ENCODE results near the gene S100A12. TPM values are rescaled to one million over a fixed set of nuclear protein-coding genes. Genes with fewer than 3 reads are reported as not detected.

Gene S100A12
- total and polyA plus RNA-seq, 2 experiments from 2014 or later, result not detected

- Histone ChIP-seq H3K9me3 (ENCODE audit: low read depth) (no peaks in the 10 kb centered on the region), H3K36me3 (replicated peaks; ENCODE audit: insufficient read depth, low read depth) (no peaks in the 10 kb centered on the region), H3K79me2 (no peaks in the 10 kb centered on the region), H3K4me2 (no peak overlapping the region), H3K4me1 (ENCODE audit: insufficient read depth) (no peaks in the 10 kb centered on the region), H3K27ac (no peak overlapping the region), H3K4me3 (no peak overlapping the region), H4K20me1 (ENCODE audit: insufficient read depth, poor library complexity, severe bottlenecking) (no peaks in the 10 kb centered on the region), H2AFZ (no peak overlapping the region), H3K9me2 (replicated peaks; ENCODE audit: insufficient read depth) (no peaks in the 10 kb centered on the region), H3K27me3 (no peaks in the 10 kb centered on the region)
- DNase-seq (ENCODE audit: low spot score), result no peak
- TF ChIP-seq EZH2phosphoT487 (IDR thresholded peaks at IDR 0.05; ENCODE audit: low read depth, severe bottlenecking, unreplicated experiment), result no peak
- TF ChIP-seq EZH2 (IDR thresholded peaks at IDR 0.05; ENCODE audit: borderline replicate concordance), result no peak
- 74% methylated on average over 12 of the region's 12 CpGs for WGBS (ENCODE audit: low lambda C conversion rate, missing lambda C conversion rate)
Observed at GRCh38 chr1:153364766-153365666, 10.4 kb downstream of the S100A12 start.

- TF ChIP-seq EZH2phosphoT487 (IDR thresholded peaks at IDR 0.05; ENCODE audit: low read depth, severe bottlenecking, unreplicated experiment) (no peak), CTCF (IDR thresholded peaks at IDR 0.05; ENCODE audit: poor library complexity) (no peak), EZH2 (IDR thresholded peaks at IDR 0.05; ENCODE audit: borderline replicate concordance) (no peak)
- Histone ChIP-seq H3K9me3 (ENCODE audit: low read depth) (no peaks in the 10 kb centered on the region), H3K4me1 (ENCODE audit: insufficient read depth) (no peaks in the 10 kb centered on the region), H3K4me3 (no peak overlapping the region), H4K20me1 (ENCODE audit: insufficient read depth, poor library complexity, severe bottlenecking) (no peaks in the 10 kb centered on the region), H3K4me2 (no peak overlapping the region), H3K27me3 (no peaks in the 10 kb centered on the region), H3K79me2 (no peaks in the 10 kb centered on the region), H2AFZ (no peak overlapping the region), H3K27ac (no peak overlapping the region), H3K36me3 (replicated peaks; ENCODE audit: insufficient read depth, low read depth) (no peaks in the 10 kb centered on the region), H3K9me2 (replicated peaks; ENCODE audit: insufficient read depth) (no peaks in the 10 kb centered on the region)
- DNase-seq (ENCODE audit: low spot score), result no peak
Observed at GRCh38 chr1:153364156-153364555, 11.3 kb downstream of the S100A12 start.

GRCh38 chr1:153363641-153364040 lies 11.8 kb downstream of the S100A12 start:
- H4K20me1 ChIP-seq (ENCODE audit: insufficient read depth, poor library complexity, severe bottlenecking), result no peaks in the 10 kb centered on the region
- H3K4me2 ChIP-seq, result no peak overlapping the region
- H3K27ac ChIP-seq, result no peak overlapping the region
- H3K9me3 ChIP-seq (ENCODE audit: low read depth), result no peaks in the 10 kb centered on the region
- H3K9me2 ChIP-seq (replicated peaks; ENCODE audit: insufficient read depth), result no peaks in the 10 kb centered on the region
- no peak for TF ChIP-seq CTCF (IDR thresholded peaks at IDR 0.05; ENCODE audit: poor library complexity)
- TF ChIP-seq EZH2 (IDR thresholded peaks at IDR 0.05; ENCODE audit: borderline replicate concordance), result no peak
- no peak for TF ChIP-seq EZH2phosphoT487 (IDR thresholded peaks at IDR 0.05; ENCODE audit: low read depth, severe bottlenecking, unreplicated experiment)
- no peaks in the 10 kb centered on the region for H3K4me1 ChIP-seq (ENCODE audit: insufficient read depth)
- H3K27me3 ChIP-seq, result no peaks in the 10 kb centered on the region
- H2AFZ ChIP-seq, result no peak overlapping the region
- 60% methylated on average over 3 of the region's 3 CpGs for WGBS (ENCODE audit: low lambda C conversion rate, missing lambda C conversion rate)
- no peaks in the 10 kb centered on the region for H3K36me3 ChIP-seq (replicated peaks; ENCODE audit: insufficient read depth, low read depth)
- H3K79me2 ChIP-seq, result no peaks in the 10 kb centered on the region
- H3K4me3 ChIP-seq, result no peak overlapping the region
- DNase-seq (ENCODE audit: low spot score), result no peak

GRCh38 chr1:153362187-153362775 lies 13.1 kb downstream of the S100A12 start:
- H3K36me3 ChIP-seq (replicated peaks; ENCODE audit: insufficient read depth, low read depth), result no peaks in the 10 kb centered on the region
- H3K4me3 ChIP-seq, result no peak overlapping the region
- H3K27me3 ChIP-seq, result peaks cover 4% of the 10 kb centered on the region
- no peaks in the 10 kb centered on the region for H3K9me3 ChIP-seq (ENCODE audit: low read depth)
- H3K27ac ChIP-seq, result no peak overlapping the region
- no peaks in the 10 kb centered on the region for H3K79me2 ChIP-seq
- H3K4me1 ChIP-seq (ENCODE audit: insufficient read depth), result no peaks in the 10 kb centered on the region
- no peak for TF ChIP-seq EZH2 (IDR thresholded peaks at IDR 0.05; ENCODE audit: borderline replicate concordance)
- TF ChIP-seq CTCF (IDR thresholded peaks at IDR 0.05; ENCODE audit: poor library complexity), result no peak
- no peak for TF ChIP-seq EZH2phosphoT487 (IDR thresholded peaks at IDR 0.05; ENCODE audit: low read depth, severe bottlenecking, unreplicated experiment)
- no peak for DNase-seq (ENCODE audit: low spot score)
- no peaks in the 10 kb centered on the region for H4K20me1 ChIP-seq (ENCODE audit: insufficient read depth, poor library complexity, severe bottlenecking)
- no peak overlapping the region for H2AFZ ChIP-seq
- no peaks in the 10 kb centered on the region for H3K9me2 ChIP-seq (replicated peaks; ENCODE audit: insufficient read depth)
- WGBS (ENCODE audit: low lambda C conversion rate, missing lambda C conversion rate), result 82% methylated on average over 3 of the region's 3 CpGs
- H3K4me2 ChIP-seq, result no peak overlapping the region

All from hepatocyte (in vitro differentiated cells).